ENCODE data around the gene ASB2.

The ASB2 gene

DNA sequence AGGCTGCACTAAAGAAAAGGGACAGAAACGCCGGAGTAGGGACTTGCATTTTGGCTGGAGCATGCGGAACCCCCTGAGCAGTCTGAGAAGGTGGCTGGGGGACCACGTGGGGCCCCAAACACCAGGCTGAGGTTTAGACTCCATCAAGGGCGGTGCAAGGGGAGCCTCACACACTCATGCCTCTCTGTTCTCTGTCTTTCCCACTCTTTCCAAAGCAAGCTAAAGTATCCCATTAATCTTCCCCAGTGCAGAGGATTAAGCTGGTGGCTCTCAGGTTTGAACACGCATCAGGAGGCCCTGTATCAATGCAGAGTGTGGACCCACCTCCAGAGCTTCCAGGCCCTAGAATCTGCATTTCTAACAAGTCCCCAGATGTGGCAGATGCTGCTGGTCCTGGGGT is 34.3 kb upstream of the ASB2 start:
- TF ChIP-seq, protein P1, sequence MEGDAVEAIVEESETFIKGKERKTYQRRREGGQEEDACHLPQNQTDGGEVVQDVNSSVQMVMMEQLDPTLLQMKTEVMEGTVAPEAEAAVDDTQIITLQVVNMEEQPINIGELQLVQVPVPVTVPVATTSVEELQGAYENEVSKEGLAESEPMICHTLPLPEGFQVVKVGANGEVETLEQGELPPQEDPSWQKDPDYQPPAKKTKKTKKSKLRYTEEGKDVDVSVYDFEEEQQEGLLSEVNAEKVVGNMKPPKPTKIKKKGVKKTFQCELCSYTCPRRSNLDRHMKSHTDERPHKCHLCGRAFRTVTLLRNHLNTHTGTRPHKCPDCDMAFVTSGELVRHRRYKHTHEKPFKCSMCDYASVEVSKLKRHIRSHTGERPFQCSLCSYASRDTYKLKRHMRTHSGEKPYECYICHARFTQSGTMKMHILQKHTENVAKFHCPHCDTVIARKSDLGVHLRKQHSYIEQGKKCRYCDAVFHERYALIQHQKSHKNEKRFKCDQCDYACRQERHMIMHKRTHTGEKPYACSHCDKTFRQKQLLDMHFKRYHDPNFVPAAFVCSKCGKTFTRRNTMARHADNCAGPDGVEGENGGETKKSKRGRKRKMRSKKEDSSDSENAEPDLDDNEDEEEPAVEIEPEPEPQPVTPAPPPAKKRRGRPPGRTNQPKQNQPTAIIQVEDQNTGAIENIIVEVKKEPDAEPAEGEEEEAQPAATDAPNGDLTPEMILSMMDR (conservative IDR thresholded peaks at IDR 0.05; ENCODE audit: control insufficient read depth, insufficient read depth, low read depth, low read length), result no peak
- DNase-seq (ENCODE audit: low read depth), result no peak
- no peak overlapping the region for H3K4me3 ChIP-seq (ENCODE audit: control insufficient read depth, low read depth, low read length)

DNA sequence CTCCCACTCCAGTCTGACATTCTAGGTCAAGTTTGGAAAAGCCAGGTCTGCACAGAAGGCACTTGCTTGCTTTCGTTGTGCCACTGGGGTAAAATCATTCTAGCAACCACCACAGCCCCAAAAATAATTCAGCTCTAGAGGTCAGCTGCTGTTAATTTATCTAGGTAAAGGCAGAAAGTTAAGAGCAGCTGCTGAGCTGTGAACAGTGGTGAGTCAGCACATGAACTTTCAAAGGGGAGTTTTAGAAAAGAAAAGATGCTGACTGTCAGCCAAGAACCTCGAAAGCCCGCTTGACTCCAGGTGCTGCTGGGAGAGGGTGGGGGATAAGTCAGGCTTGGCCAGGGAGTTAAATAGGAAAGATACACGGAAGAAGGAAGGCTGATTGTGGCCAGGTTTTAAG is 33.4 kb upstream of the ASB2 start:
- peak; percentile 55 for DNase-seq (ENCODE audit: low read depth)
- no peak overlapping the region for H3K4me3 ChIP-seq (ENCODE audit: control insufficient read depth, low read depth, low read length)
- TF ChIP-seq, protein P1 (conservative IDR thresholded peaks at IDR 0.05; ENCODE audit: control insufficient read depth, insufficient read depth, low read depth, low read length), result no peak

DNA sequence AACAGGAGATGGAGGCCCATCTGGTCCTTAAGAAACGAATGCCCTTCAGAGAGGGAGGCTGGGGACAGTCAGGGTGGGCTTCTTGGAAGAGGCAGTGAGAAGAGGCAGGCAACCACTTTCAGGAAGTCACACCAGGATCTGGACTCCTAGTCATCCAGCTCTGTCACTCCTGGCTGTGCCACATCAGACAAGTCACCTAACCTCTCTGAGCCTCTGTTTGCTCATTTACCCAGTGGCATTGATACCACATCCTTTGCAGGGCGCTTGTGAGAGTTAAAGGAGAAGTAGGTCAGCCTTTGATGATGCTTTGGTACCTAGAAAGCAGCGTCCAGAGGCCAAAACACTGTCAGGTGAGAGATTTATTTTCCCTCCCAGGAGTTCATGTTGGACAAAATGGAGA is 31.9 kb upstream of the ASB2 start:
- TF ChIP-seq, protein P1 (conservative IDR thresholded peaks at IDR 0.05; ENCODE audit: control insufficient read depth, insufficient read depth, low read depth, low read length), result no peak
- no peak for DNase-seq (ENCODE audit: low read depth)
- no peak overlapping the region for H3K4me3 ChIP-seq (ENCODE audit: control insufficient read depth, low read depth, low read length)

DNA sequence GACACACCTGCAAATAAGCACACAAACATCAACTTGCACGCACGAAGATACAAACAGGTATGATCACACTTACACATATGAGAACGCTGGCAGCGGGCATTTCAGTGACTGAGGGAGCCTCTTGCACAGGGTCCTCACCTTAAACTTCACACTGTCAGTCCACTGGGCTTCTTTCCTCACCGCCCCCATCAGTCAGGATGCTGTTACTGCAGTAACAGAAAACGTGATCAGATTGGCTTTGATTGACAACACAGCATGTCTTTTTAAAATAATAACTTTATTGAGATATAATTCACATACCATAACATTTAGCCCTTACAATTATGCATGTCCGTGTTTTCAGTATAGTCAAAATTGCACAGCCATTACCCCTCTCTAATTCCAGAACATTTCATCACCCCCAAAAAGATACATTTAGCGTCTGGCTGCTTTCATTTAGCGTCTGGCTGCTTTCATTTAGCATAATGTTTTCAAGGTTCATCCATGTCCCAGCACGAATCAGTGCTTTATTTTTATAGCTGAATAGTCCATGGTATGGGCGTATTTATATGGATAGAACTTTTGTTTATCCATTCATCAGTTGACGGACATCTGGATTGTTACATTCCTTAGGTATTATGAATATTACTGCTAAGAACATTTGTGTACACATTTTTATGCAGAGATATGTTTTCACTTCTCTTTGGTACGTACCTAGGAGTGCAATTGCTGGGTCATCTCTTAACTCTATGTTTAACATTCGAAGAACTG is 29.1 kb upstream of the ASB2 start:
- H3K4me3 ChIP-seq (ENCODE audit: control insufficient read depth, low read depth, low read length), result no peak overlapping the region
- TF ChIP-seq, protein P1 (conservative IDR thresholded peaks at IDR 0.05; ENCODE audit: control insufficient read depth, insufficient read depth, low read depth, low read length), result peak; percentile 50
- no peak for DNase-seq (ENCODE audit: low read depth)

DNA sequence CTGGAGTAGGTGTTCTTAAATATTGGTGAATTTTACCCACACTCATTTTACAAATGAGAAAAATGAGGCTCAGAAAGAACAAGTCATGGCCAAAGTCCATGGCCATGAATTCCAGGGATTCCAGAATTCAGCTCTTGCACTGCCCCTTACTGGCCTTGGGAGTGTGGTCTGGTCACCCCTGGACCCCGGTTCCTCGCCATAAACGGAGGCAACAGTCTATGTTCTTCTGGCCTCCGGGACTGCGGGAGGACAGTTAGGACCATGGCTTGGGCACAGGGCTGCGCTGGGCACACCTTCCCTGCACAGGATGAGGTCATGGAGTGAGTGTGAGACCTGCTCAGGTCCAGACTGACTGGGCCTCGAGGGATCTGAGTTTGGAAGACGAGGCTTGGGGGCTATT is 27.6 kb upstream of the ASB2 start:
- TF ChIP-seq, protein P1 (conservative IDR thresholded peaks at IDR 0.05; ENCODE audit: control insufficient read depth, insufficient read depth, low read depth, low read length), result no peak
- no peak overlapping the region for H3K4me3 ChIP-seq (ENCODE audit: control insufficient read depth, low read depth, low read length)
- no peak for DNase-seq (ENCODE audit: low read depth)

DNA sequence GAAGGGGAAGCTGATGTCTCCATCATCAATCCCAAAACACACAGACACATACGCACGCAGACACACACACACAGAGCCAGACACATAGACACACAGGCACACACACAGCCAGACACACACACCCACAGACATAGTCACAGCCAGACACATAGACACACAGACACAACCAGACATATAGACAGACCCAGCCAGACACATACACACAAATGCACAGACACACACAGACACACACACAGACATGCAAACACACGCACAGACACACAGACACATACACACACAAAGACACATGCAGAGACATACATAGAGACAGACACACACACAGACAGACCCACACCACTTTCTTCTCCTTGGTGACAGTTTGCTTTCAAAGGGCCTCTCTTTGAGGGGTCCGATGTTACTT is 27.0 kb upstream of the ASB2 start:
- DNase-seq (ENCODE audit: low read depth), result no peak
- no peak overlapping the region for H3K4me3 ChIP-seq (ENCODE audit: control insufficient read depth, low read depth, low read length)
- TF ChIP-seq, protein P1 (conservative IDR thresholded peaks at IDR 0.05; ENCODE audit: control insufficient read depth, insufficient read depth, low read depth, low read length), result no peak

All from fibroblast of mammary gland (primary cell).